GM12891 (cell line): ENCODE results near the gene ESRRG.

Source experiments
- DNase-seq: peaks from one replicate; pipeline ENCODE4 v3.0.0; 2011; ENCODE audit warnings: low spot score; ENCODE audit not compliant: insufficient read length
- FAIRE-seq: peaks from 2 replicates; lab custom pipeline; 2011; peaks lifted over from hg19 to GRCh38; lab: Jason Lieb, UNC
- PAX5 ChIP-seq: IDR thresholded peaks from 2 replicates; pipeline ENCODE4 v1.6.1; 2011; ENCODE audit warnings: low read length, moderate library complexity, mild to moderate bottlenecking; ENCODE audit not compliant: insufficient read depth, severe bottlenecking
- POLR2A ChIP-seq: IDR thresholded peaks from 2 replicates; pipeline ENCODE4 v1.6.1; 2011; ENCODE audit warnings: low read depth, low read length, control low read depth
- POLR2AphosphoS5 ChIP-seq: IDR thresholded peaks from 2 replicates; pipeline ENCODE4 v1.6.1; 2011; ENCODE audit warnings: low read depth, low read length, control low read depth
- POU2F2 ChIP-seq: IDR thresholded peaks from 2 replicates; pipeline ENCODE4 v1.6.1; 2011; ENCODE audit warnings: low read depth, mild to moderate bottlenecking, control low read depth, low read length, moderate library complexity
- SPI1 ChIP-seq: IDR thresholded peaks from 2 replicates; pipeline ENCODE4 v1.6.1; 2011; ENCODE audit warnings: low read depth, low read length, control low read depth
- TAF1 ChIP-seq: IDR thresholded peaks from 2 replicates; pipeline ENCODE4 v1.6.1; 2011; ENCODE audit warnings: low read depth, low read length, control low read depth

The ESRRG gene

DNA sequence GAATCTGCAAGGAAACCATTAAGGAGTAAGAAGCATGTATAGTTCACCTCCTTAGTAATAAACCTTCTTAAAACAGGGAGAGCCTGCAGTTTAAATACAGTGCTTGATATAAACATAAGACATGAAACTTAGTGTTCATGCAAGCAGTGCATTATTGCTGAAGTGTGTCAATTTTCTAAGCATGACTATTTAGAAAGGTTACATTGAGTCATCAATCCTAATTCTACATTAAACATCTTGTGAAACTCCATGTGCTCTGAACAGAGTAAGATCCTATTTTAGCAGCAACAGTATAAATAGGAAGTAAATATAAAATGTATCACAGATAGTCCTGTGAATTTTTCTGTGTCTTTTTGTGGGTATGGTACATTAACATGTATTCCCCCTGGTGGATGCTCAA is 135.5 kb downstream of the ESRRG start:
- no peak for DNase-seq
- no peak for FAIRE-seq
- TF ChIP-seq SPI1: no peak
- no peak for TF ChIP-seq PAX5
- no peak for TF ChIP-seq POLR2A

- no peak for FAIRE-seq
Measured at GRCh38 chr1:216582151-216582550, 141.1 kb downstream of the ESRRG start.

DNA sequence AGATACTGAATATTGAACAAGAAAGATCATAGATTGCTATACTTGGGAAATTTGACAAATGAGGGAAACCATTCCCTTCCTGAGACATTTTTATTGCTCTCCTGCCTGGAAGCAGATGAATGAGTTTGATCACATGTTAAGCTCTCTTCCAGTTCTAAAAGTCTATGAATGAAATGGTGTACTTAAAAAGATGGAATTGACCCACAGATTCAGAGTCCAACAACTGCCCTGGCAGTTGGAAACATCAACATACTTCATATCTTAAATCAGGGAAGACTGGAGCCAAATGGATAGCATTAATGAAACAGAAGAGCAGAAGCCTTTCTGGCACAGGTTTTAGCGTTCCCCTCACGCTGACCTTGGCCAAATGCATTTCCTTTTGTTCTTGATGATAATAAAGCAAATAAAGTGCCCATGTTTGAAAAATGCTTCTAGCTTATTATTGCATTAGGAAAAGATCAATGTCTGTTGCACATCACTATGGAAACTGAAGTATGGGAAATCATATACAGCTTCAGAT is 142.6 kb downstream of the ESRRG start:
- DNase-seq (no peak), FAIRE-seq (no peak)
- TF ChIP-seq POU2F2 (no peak), POLR2AphosphoS5 (no peak), PAX5 (no peak), TAF1 (no peak), SPI1 (no peak), POLR2A (no peak)

More at GRCh38 chr1:216582151-216582550, 141.1 kb downstream of the ESRRG start:
- TF ChIP-seq POLR2AphosphoS5 (no peak), POLR2A (no peak), SPI1 (no peak), POU2F2 (no peak), PAX5 (no peak), TAF1 (no peak)
- DNase-seq: no peak

GRCh38 chr1:216576234-216576937 is 146.8 kb downstream of the ESRRG start:
- DNase-seq: no peak
- TF ChIP-seq SPI1 (no peak), PAX5 (no peak), POU2F2 (no peak), POLR2AphosphoS5 (no peak), TAF1 (no peak), POLR2A (no peak)
- FAIRE-seq: no peak

GRCh38 chr1:216566641-216567205 is 156.5 kb downstream of the ESRRG start:
- FAIRE-seq (no peak), DNase-seq (no peak)
- TF ChIP-seq POLR2AphosphoS5: no peak
- TF ChIP-seq POLR2A: no peak
- no peak for TF ChIP-seq POU2F2
- TF ChIP-seq PAX5: no peak
- TF ChIP-seq SPI1: no peak
- no peak for TF ChIP-seq TAF1

DNA sequence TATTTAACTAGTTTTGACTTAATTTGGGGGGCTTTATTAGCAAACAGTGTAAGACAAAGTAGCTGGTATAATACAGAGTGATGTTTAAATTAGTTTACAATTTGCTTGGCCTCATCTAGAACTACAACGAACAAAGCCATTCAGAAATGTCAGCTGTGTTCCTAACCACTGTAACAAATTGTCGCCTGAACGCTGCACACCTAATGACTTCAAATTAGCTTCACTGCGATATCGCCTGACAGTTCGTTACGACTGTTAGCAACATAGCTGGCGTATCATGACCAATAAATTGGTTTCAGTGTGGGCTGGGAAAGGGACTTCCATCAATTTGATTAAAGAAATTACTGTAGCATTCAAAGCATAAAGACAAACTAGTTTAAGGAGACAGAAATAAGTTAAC is 160.1 kb downstream of the ESRRG start:
- TF ChIP-seq POLR2A (no peak), POU2F2 (no peak), POLR2AphosphoS5 (no peak), PAX5 (no peak), SPI1 (no peak), TAF1 (no peak)
- FAIRE-seq: no peak
- DNase-seq: no peak

- no peak for DNase-seq
- FAIRE-seq: no peak
- TF ChIP-seq PAX5 (no peak), TAF1 (no peak), POLR2AphosphoS5 (no peak), POLR2A (no peak), SPI1 (no peak), POU2F2 (no peak)
Measured at GRCh38 chr1:216562383-216562782, 160.8 kb downstream of the ESRRG start.

- no peak for TF ChIP-seq SPI1
- no peak for TF ChIP-seq POLR2A
- no peak for TF ChIP-seq POU2F2
- no peak for TF ChIP-seq PAX5
- TF ChIP-seq POLR2AphosphoS5: no peak
- no peak for TF ChIP-seq TAF1
- no peak for DNase-seq
- FAIRE-seq: no peak
Measured at GRCh38 chr1:216560527-216560926, 162.7 kb downstream of the ESRRG start.

DNA sequence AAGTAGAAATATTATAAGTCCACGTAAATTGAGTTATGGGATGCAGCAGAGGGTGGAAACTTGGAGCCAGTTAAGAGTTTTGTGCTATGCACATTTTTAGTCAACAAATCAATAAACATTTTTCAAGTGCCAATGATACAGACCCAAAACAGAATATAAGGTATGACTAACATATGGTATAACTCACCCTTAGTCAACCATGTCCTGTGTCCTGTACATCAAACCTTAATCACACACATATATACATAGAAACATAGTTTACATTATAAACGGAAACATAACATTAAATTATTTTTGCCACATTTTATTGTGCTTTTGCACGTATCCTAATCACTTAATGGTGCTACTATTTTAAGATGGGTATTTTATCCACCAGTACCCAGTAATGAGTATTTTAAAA is 163.9 kb downstream of the ESRRG start:
- TF ChIP-seq SPI1 (no peak), PAX5 (no peak), TAF1 (no peak), POLR2AphosphoS5 (no peak), POU2F2 (no peak), POLR2A (no peak)
- no peak for FAIRE-seq
- no peak for DNase-seq
